Endothelial cell (in vitro differentiated cells): Measurements from ENCODE around the gene GRM7. TPM values are rescaled to one million over a fixed set of nuclear protein-coding genes. Genes with fewer than 3 reads are reported as not detected.

Experiments
- DNase-seq: peaks from one replicate; pipeline ENCODE4 v3.0.0; 2021; ENCODE audit warnings: low spot score
- H3K27ac Mint-ChIP-seq: one replicate; pipeline ENCODE4 v1.8.0; 2021; ENCODE audit warnings: mixed read lengths, inconsistent platforms; ENCODE audit not compliant: unreplicated experiment
- H3K27me3 Mint-ChIP-seq: one replicate; pipeline ENCODE4 v1.8.0; 2021; ENCODE audit warnings: mild to moderate bottlenecking, moderate library complexity, mixed read lengths, inconsistent platforms; ENCODE audit not compliant: unreplicated experiment
- H3K36me3 Mint-ChIP-seq: one replicate; pipeline ENCODE4 v1.8.0; 2021; ENCODE audit warnings: mild to moderate bottlenecking, low read depth, mixed read lengths, inconsistent platforms; ENCODE audit not compliant: unreplicated experiment
- H3K4me1 Mint-ChIP-seq: one replicate; pipeline ENCODE4 v1.8.0; 2021; ENCODE audit warnings: mild to moderate bottlenecking, mixed read lengths, inconsistent platforms; ENCODE audit not compliant: unreplicated experiment
- H3K4me3 Mint-ChIP-seq: one replicate; pipeline ENCODE4 v1.8.0; 2021; ENCODE audit warnings: mild to moderate bottlenecking, mixed read lengths, inconsistent platforms; ENCODE audit not compliant: unreplicated experiment
- H3K9me3 Mint-ChIP-seq: one replicate; pipeline ENCODE4 v1.8.0; 2021; ENCODE audit warnings: mixed read lengths, inconsistent platforms; ENCODE audit not compliant: unreplicated experiment
- CTCF ChIP-seq: fragments of 200-600 bp; sonication (generic); IDR thresholded peaks from one replicate; pipeline ENCODE4 v1.5.0; 2021; ENCODE audit warnings: antibody characterized with exemption; ENCODE audit not compliant: unreplicated experiment
- total RNA-seq: library from RNA; stranded (reverse); fragmentation: NEBNext Ultra II Directional; extraction: Animal tissue kit (Norgen Biotek cat#: 25700); gene quantifications from one replicate; pipeline ENCODE4 v1.2.1, GENCODE V29; 2021; ENCODE audit not compliant: unreplicated experiment

Gene GRM7
- total RNA-seq, 1 donor from 2014 or later = 0.18 TPM

GRCh38 chr3:7272203-7272602, 411.3 kb downstream of the GRM7 start:
- no peak for DNase-seq
- Mint-ChIP-seq H3K27me3 (no peaks in the 10 kb centered on the region), H3K4me1 (no peaks in the 10 kb centered on the region)

GRCh38 chr3:7275396-7275795, 414.5 kb downstream of the GRM7 start:
- Mint-ChIP-seq H3K36me3 (no peaks in the 10 kb centered on the region), H3K9me3 (no peaks in the 10 kb centered on the region), H3K4me3 (no peak overlapping the region), H3K27ac (no peak overlapping the region), H3K27me3 (no peaks in the 10 kb centered on the region), H3K4me1 (no peaks in the 10 kb centered on the region)
- DNase-seq = no peak
- no peak for TF ChIP-seq CTCF

More at GRCh38 chr3:7272203-7272602, 411.3 kb downstream of the GRM7 start:
- Mint-ChIP-seq H3K9me3 (peaks cover 8% of the 10 kb centered on the region), H3K27ac (no peak overlapping the region), H3K36me3 (no peaks in the 10 kb centered on the region), H3K4me3 (no peak overlapping the region)
- no peak for TF ChIP-seq CTCF

GRCh38 chr3:7280318-7280717, 419.4 kb downstream of the GRM7 start:
- H3K4me1 Mint-ChIP-seq = no peaks in the 10 kb centered on the region
- no peak overlapping the region for H3K4me3 Mint-ChIP-seq
- no peak overlapping the region for H3K27ac Mint-ChIP-seq
- no peak for DNase-seq
- no peaks in the 10 kb centered on the region for H3K9me3 Mint-ChIP-seq
- H3K27me3 Mint-ChIP-seq = no peaks in the 10 kb centered on the region
- TF ChIP-seq CTCF = no peak
- no peaks in the 10 kb centered on the region for H3K36me3 Mint-ChIP-seq

- H3K27me3 Mint-ChIP-seq = no peaks in the 10 kb centered on the region
- H3K4me3 Mint-ChIP-seq = no peak overlapping the region
- no peak overlapping the region for H3K27ac Mint-ChIP-seq
- H3K36me3 Mint-ChIP-seq = no peaks in the 10 kb centered on the region
- H3K4me1 Mint-ChIP-seq = no peaks in the 10 kb centered on the region
- no peak for DNase-seq
- H3K9me3 Mint-ChIP-seq = no peaks in the 10 kb centered on the region
- TF ChIP-seq CTCF = no peak
These were observed 422.1 kb downstream of the GRM7 start for GRCh38 chr3:7282988-7283387.

- DNase-seq = no peak
- Mint-ChIP-seq H3K36me3 (no peaks in the 10 kb centered on the region), H3K9me3 (no peaks in the 10 kb centered on the region), H3K4me3 (no peak overlapping the region), H3K27ac (no peak overlapping the region), H3K27me3 (no peaks in the 10 kb centered on the region), H3K4me1 (no peaks in the 10 kb centered on the region)
- no peak for TF ChIP-seq CTCF
These were observed 424.6 kb downstream of the GRM7 start for GRCh38 chr3:7285505-7285904.
